ENCODE results near the gene CACNG4.

CACNG4 gene

GRCh38 chr17:66953630-66954020 lies 10.9 kb upstream of the CACNG4 start:
- H3K36me3 ChIP-seq: no peaks in the 10 kb centered on the region
- H3K27me3 ChIP-seq (ENCODE audit: insufficient read depth, low read depth, severe bottlenecking): no peaks in the 10 kb centered on the region
- DNase-seq: no peak
- H3K9me3 ChIP-seq (ENCODE audit: severe bottlenecking): no peaks in the 10 kb centered on the region
- TF ChIP-seq, protein P1, sequence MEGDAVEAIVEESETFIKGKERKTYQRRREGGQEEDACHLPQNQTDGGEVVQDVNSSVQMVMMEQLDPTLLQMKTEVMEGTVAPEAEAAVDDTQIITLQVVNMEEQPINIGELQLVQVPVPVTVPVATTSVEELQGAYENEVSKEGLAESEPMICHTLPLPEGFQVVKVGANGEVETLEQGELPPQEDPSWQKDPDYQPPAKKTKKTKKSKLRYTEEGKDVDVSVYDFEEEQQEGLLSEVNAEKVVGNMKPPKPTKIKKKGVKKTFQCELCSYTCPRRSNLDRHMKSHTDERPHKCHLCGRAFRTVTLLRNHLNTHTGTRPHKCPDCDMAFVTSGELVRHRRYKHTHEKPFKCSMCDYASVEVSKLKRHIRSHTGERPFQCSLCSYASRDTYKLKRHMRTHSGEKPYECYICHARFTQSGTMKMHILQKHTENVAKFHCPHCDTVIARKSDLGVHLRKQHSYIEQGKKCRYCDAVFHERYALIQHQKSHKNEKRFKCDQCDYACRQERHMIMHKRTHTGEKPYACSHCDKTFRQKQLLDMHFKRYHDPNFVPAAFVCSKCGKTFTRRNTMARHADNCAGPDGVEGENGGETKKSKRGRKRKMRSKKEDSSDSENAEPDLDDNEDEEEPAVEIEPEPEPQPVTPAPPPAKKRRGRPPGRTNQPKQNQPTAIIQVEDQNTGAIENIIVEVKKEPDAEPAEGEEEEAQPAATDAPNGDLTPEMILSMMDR (IDR thresholded peaks at IDR 0.05; ENCODE audit: low read depth, low read length): no peak
- H3K4me3 ChIP-seq (ENCODE audit: low read depth, low read length): no peak overlapping the region
- H3K27ac ChIP-seq: no peak overlapping the region

- DNase-seq: no peak
- no peaks in the 10 kb centered on the region for H3K36me3 ChIP-seq
- H3K4me3 ChIP-seq (ENCODE audit: low read depth, low read length): no peak overlapping the region
- H3K27ac ChIP-seq: no peak overlapping the region
- no peaks in the 10 kb centered on the region for H3K9me3 ChIP-seq (ENCODE audit: severe bottlenecking)
- no peaks in the 10 kb centered on the region for H3K27me3 ChIP-seq (ENCODE audit: insufficient read depth, low read depth, severe bottlenecking)
- TF ChIP-seq, protein P1 (IDR thresholded peaks at IDR 0.05; ENCODE audit: low read depth, low read length): no peak
Measured at GRCh38 chr17:66954632-66955031, 9.9 kb upstream of the CACNG4 start.

GRCh38 chr17:66955821-66956220 lies 8.7 kb upstream of the CACNG4 start:
- TF ChIP-seq, protein P1 (IDR thresholded peaks at IDR 0.05; ENCODE audit: low read depth, low read length): no peak
- H3K9me3 ChIP-seq (ENCODE audit: severe bottlenecking): no peaks in the 10 kb centered on the region
- no peaks in the 10 kb centered on the region for H3K36me3 ChIP-seq
- DNase-seq: no peak
- no peak overlapping the region for H3K27ac ChIP-seq
- H3K27me3 ChIP-seq (ENCODE audit: insufficient read depth, low read depth, severe bottlenecking): no peaks in the 10 kb centered on the region
- no peak overlapping the region for H3K4me3 ChIP-seq (ENCODE audit: low read depth, low read length)

- TF ChIP-seq, protein P1 (IDR thresholded peaks at IDR 0.05; ENCODE audit: low read depth, low read length): no peak
- H3K27me3 ChIP-seq (ENCODE audit: insufficient read depth, low read depth, severe bottlenecking): no peaks in the 10 kb centered on the region
- DNase-seq: no peak
- no peaks in the 10 kb centered on the region for H3K9me3 ChIP-seq (ENCODE audit: severe bottlenecking)
- no peak overlapping the region for H3K27ac ChIP-seq
- no peaks in the 10 kb centered on the region for H3K36me3 ChIP-seq
- no peak overlapping the region for H3K4me3 ChIP-seq (ENCODE audit: low read depth, low read length)
Measured at GRCh38 chr17:66956941-66957340, 7.6 kb upstream of the CACNG4 start.

DNA sequence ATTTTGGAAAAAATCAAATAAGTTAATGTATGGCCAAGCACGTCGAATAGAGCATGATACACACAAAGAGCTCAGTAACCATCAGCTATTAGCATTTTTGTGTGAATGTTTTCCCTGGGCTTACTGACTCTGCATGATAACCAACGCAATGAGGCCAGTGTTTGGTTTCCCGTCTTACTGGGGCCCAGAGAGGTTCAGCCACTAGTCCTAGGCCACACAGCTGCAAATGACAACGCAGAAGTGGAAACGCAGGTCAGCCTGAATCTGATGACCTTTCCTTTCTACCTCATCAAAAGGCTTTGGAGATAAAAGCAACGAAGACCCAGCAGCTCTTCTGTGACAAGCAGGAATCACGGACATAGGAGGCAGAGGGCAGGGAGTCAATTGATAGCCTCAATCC lies 7.2 kb upstream of the CACNG4 start:
- no peak for DNase-seq
- no peaks in the 10 kb centered on the region for H3K9me3 ChIP-seq (ENCODE audit: severe bottlenecking)
- H3K27me3 ChIP-seq (ENCODE audit: insufficient read depth, low read depth, severe bottlenecking): no peaks in the 10 kb centered on the region
- H3K36me3 ChIP-seq: no peaks in the 10 kb centered on the region
- no peak overlapping the region for H3K4me3 ChIP-seq (ENCODE audit: low read depth, low read length)
- H3K27ac ChIP-seq: no peak overlapping the region
- TF ChIP-seq, protein P1 (IDR thresholded peaks at IDR 0.05; ENCODE audit: low read depth, low read length): no peak

DNA sequence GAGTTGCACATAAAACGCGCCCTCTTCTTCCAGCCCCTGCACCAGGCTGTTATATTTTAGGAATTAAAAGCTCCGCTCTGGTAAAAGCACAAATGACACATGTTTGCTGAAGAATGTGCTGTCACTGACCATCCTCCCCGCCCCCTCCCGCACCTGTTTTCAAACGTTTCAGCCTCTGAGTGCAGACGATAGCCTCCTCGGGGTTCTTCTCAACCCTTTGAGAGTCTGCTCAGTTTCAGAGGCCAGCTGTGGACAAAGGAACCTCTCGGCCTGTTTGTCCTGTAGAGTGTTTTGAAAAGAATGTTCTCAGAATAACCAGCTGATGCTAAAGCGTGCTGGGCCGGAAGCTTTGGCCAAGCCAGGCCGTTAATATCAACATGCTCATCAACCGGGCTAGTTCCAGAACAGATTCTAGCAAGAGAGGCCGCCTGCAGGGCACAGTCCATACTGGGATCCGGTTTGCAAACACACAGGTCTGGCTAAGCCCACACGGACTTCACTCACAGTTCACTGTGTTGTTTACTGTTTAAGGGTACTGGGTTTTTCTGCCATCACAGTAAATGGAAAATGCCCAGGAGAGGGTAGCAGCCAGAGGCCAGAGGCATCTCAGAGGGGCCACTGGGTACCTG lies 6.4 kb upstream of the CACNG4 start:
- Histone ChIP-seq H3K4me3 (ENCODE audit: low read depth, low read length) (no peak overlapping the region), H3K36me3 (no peaks in the 10 kb centered on the region), H3K27me3 (ENCODE audit: insufficient read depth, low read depth, severe bottlenecking) (no peaks in the 10 kb centered on the region), H3K27ac (peak overlapping the region; percentile 30), H3K9me3 (ENCODE audit: severe bottlenecking) (no peaks in the 10 kb centered on the region)
- TF ChIP-seq, protein P1 (IDR thresholded peaks at IDR 0.05; ENCODE audit: low read depth, low read length): no peak
- DNase-seq: no peak
